AG20443 (cell line): ENCODE measurements around the gene ARHGEF28.

ENCODE experiments used
- DNase-seq: peaks from one replicate; pipeline ENCODE4 v3.0.0; 2012; ENCODE audit warnings: low spot score, mixed read lengths

Gene ARHGEF28

GRCh38 chr5:73698011-73698410 is 72.0 kb downstream of the ARHGEF28 start:
- no peak for DNase-seq

DNA sequence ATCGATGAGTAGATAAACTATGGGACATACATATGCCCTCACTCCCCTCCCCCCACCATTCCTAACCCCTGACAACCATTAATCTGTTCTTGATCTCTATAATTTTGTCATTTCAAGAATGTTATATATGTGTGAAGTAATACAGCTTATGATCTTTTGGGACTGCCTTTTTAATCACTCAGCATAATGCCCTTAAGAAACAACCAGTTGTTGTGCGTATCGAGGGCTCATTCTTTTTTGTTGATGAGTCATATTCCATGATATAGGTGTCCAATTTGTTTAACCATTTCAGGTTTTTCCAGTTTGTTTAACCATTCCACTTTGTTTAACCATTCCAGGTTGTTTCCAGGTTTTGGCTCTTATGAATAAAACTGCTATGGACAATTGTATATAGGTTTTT is 75.6 kb downstream of the ARHGEF28 start:
- DNase-seq = no peak

GRCh38 chr5:73702534-73702933 is 76.5 kb downstream of the ARHGEF28 start:
- no peak for DNase-seq

- no peak for DNase-seq
These were observed 77.0 kb downstream of the ARHGEF28 start for GRCh38 chr5:73702951-73703350.

GRCh38 chr5:73705364-73705763 is 79.4 kb downstream of the ARHGEF28 start:
- no peak for DNase-seq

GRCh38 chr5:73706963-73707362 is 81.0 kb downstream of the ARHGEF28 start:
- DNase-seq = no peak

DNA sequence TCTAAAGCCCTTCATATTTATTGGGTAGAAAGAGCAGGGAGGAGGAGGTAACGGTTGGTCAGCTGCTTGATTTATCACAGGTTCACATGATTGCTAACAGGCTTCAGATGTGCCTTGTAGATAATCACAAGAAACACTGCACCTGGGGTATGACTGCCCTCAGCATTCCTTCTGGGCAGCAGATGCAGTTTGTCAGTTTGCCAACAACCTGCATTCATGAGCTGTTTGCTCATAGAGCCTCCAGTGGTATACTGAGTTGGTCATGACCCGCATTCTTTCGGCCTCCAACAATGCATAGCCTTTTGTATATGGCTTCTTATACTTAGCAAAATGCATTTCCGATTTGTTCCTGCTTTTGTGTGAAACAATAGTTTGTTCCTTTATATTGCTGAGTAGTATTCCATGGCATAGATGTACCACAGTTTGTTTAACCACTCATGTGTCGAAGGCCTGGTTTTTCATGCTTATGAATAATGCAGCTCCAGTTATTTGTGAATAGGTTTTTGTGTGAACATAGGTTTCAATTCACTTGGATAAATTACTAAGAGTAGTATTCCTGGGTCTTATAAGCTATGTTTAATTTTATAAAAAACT is 83.6 kb downstream of the ARHGEF28 start:
- no peak for DNase-seq

GRCh38 chr5:73716284-73716808 is 90.3 kb downstream of the ARHGEF28 start:
- no peak for DNase-seq

DNA sequence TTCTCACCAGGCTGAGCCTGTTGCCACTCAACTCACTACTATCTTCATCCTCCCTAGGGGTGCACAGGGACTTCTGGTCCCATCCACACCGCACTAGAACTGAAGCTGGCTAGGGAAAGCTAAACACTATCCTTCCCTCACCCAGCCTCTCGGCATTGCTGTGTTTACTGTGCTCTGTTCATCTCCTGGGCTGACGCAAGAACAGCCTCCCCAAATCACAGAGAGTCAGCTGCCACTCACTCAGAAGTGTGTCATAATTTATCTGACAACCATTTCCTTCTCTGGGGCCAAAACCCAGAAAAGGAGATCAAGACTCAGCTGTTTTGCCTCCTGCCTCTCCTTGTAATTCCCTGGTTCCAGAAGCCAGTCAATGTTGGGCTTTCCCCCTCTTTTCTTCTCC is 92.8 kb downstream of the ARHGEF28 start:
- no peak for DNase-seq

DNA sequence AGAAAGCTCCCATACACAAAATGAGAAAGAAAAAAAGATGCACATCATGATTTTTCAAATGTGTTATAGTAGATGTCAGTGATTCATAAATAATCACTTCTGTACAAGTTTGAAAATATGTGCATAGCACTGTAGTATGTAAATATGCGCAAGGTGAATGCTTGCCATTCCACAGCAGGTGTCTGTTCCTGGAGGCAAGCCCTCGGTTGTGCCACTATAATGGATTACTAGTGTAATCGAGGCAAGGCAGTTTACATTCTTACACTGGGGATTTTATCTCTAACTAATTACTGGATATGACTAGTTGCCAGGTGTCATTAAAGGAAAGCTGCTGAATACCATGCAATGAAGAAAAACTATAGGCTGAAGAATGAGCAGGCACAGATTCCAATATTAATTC is 93.6 kb downstream of the ARHGEF28 start:
- DNase-seq = no peak

- peak; percentile 52 for DNase-seq
These were observed 96.2 kb downstream of the ARHGEF28 start for GRCh38 chr5:73722231-73722630.

DNA sequence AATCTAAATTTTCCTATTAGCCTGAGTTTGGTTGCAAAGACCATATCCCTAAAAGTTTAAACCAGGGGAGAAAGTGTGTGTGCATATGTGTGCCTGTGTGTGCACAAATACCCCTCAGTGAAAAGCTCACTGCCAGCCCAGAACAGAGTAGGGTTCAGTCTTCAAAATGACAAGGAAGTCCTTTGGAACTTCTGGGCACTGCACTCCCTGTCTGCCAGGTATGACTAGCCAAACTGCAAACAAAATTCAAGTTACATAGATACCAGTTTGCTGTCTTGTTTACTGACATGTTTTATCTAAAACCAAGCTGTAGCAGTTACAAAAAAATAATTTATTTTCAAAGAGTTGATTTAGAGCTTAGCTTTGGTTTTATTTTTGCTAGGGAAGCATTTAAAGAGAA is 100.1 kb downstream of the ARHGEF28 start:
- no peak for DNase-seq

DNA sequence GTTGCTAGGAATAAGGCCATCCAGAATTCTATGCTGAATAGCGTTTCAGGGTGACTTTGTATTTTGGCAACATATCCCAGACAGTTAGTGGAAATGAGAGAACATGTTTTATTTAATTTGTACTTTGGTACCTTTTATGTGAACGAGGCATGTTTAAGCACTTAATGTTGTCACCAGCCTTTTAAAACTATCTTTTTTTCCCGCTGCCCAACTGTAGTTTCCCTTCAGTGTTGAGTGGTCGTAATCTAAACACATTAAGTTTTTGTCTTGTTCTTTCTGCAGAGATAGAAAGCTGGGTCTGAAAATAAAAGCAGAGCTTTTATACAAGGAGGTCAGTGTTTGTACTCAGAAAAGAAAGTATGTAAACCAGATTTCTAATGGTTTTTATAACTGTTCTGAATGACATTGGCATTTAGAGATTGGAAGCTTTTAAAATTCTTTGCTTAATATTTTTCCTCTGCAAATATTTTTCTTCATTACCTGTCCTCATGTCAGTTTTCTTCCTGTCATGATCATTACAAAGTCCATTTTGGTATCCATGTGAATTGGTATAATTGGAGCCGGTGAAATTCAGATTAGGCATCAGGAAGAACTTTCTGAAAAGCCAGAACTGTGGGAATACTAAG is 100.7 kb downstream of the ARHGEF28 start:
- DNase-seq = no peak

DNA sequence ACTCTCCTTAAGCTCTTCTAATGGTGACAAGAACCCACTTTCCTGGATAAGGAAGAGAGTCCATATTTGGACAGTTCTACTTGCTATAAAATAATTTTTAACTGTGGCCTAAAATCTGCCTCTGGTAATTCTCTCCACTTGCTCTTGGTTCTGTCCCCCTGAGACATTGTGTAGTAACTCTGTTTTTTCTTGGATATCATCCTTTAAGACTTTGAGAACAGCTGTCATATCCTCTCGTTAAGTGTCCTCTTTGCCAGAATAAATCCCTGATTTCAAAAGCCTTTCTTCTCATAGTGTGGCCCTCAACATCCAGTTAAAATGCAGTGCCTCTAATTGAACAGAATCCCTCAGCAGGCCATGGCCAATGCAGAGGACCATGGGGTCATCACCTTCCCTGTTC is 101.5 kb downstream of the ARHGEF28 start:
- DNase-seq = no peak

DNA sequence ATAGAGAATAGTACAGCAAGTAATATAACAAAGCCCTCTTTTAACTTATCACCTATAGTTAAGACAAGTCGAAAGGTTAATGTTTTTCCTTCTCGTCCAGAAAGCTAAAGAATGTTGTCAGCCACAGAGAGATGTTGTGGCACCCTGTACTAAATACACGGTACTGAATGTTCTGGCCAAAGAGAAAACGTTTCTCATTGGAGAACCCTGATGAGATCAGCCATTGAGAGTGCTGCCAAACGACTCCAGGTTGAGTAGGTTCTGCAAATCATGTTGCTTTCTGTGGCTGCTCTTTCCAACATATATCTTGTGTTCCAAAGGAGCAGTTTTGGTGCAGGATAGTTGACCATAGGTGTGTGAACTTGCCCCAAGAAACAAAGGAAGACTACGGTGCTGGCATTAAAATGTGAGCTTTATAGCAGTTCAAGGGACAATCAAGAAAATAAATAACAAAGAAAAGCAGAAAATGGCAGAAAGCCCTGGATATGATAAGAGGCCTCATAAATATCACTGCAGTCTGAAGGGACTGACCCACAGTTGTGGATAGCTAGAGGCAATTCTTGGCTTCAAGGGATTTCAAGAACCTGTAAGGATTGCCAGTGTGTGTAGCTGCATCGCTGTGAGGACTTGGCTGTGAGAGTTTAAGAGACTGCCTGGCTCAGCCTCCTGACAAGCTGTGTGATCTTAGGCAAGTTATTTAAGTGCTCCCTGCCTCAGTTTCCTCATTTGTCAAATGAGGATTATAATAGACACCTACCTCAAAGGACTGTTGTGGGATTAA is 102.7 kb downstream of the ARHGEF28 start:
- no peak for DNase-seq

- DNase-seq = no peak
These were observed 103.3 kb downstream of the ARHGEF28 start for GRCh38 chr5:73729329-73729728.

GRCh38 chr5:73732045-73732444 is 106.0 kb downstream of the ARHGEF28 start:
- DNase-seq = no peak

- DNase-seq = no peak
These were observed 107.2 kb downstream of the ARHGEF28 start for GRCh38 chr5:73733219-73733618.

DNA sequence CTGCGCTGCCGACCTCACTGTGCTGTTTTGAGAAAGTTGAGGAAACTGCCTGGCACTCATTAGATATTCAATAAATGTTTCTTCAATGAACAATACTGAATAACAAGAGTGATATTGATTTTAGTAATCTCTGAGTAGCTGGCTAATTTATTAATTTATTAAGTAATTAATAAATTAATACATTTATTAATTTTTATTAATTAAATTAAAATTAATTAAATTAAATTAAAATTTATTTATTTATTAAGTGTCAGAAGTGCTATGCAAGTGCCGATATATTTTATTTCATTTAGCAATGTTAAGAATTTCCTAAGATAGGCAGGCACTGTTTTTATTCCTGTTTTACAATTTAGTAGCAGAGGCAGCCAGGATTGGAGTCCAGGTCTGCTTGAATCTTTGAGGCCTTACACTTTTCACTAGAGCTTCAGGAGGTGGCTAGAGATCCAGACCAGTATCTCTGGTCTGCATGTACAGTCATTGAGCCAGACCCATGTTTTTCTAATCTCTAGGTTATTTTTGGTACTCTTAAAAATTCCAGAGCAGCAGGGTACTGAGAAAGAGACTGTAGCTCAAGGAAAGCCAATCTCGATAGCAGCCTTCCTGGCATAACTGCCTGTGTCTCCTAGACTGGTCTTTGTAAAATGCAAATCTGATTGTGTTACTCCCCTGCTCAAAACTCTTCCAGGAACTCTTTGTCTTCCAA is 109.2 kb downstream of the ARHGEF28 start:
- no peak for DNase-seq

- no peak for DNase-seq
These were observed 113.7 kb downstream of the ARHGEF28 start for GRCh38 chr5:73739650-73740049.

DNA sequence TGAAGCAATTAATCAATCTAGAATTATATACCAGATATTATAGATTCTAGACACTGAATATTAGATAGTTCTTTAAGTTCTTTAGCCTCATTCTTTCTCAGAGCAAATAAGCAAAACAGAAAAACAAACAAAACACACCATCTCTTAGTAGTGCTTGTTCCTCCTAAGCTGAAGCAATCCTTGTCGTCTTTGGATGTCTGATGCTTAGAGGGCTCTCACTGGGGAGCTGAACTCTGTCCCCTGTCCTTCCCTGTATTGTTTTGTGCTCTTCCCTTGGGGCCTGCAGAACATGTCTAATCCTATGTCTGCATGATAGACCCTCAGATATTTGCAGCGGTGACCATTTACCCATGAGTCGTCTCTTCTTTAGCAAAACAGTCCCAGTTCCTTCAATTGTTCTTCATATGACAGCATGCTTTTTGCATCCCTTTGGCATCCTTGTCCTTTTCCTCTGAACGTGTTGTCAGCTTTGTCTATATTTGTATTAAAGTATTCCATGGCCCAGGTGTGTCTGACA is 114.3 kb downstream of the ARHGEF28 start:
- DNase-seq = no peak

DNA sequence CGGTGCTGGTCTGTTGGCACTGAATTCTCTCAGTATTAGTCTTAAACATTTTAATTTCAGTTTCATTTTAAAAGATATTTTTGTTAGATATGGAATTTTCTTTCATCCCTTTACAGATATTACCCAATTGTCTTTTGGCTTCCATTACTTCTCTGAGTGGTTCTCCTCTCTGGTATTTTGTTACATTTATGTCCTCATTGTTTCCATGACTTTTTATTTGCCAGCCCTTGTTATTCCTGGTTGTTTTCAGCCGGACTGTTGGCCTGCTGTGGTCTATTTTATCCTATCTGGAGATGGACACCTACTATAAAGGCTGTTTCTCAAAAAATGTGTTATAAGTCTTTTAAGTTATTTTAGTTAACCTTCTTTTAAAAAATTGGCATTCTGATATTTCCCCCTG is 117.2 kb downstream of the ARHGEF28 start:
- no peak for DNase-seq
